HG02970 (cell line): ENCODE results near the gene APAF1.
A peak's percentile ranks its signal among the peaks of the same experiment; 100 is the strongest.

Experiments
- ATAC-seq: cut with Tn5 transposase; IDR thresholded peaks from one replicate; pipeline ENCODE4 v1.9.1; 2021; ENCODE audit warnings: mild to moderate bottlenecking, moderate library complexity, moderate number of reproducible peaks; ENCODE audit not compliant: unreplicated experiment, low FRiP score

The APAF1 gene

GRCh38 chr12:98725476-98726247, 80.6 kb downstream of the APAF1 start:
- peak; percentile 70 for ATAC-seq

GRCh38 chr12:98727196-98727595, 82.1 kb downstream of the APAF1 start:
- ATAC-seq = no peak

DNA sequence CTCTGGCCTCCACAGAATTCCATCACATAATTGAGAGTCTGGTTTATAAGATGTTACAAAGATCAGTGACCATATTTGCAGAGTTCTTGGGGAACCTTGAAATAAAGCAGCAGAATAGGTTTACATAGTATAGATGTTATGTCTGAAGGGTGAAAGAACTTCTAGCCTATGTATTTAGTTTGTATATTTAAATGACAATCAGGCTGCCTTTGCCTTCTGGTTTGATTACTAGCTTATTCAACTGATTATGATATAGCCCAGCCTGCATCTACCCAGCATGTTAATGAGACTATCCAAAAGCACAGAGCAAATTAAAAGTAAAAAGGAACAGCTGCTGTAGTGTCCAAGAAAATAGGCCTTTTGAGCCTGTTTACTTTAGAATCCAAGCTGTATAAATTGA, 85.3 kb downstream of the APAF1 start:
- ATAC-seq = no peak

- no peak for ATAC-seq
Observed at GRCh38 chr12:98733667-98734350, 88.7 kb downstream of the APAF1 start.

DNA sequence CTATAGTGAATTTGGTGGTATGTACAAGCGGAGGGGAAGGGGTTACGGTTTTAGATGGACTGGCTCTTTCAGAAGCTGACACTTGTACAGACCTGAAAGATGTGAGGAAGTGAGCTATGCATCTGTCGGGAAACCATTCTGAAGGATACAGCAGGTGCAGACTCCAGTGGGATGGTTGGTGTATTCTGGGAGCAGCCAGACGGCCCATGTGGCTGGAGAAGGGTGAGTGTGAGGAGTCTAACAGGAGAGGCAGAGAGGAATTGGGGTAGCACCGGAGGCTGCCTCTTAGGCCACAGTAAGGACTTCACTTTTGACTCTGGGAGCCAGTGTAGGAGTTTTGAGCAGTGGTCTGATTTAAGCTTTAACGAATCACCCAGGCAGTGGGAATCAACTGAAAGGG, 90.7 kb downstream of the APAF1 start:
- ATAC-seq = no peak

GRCh38 chr12:98736352-98737321, 91.5 kb downstream of the APAF1 start:
- no peak for ATAC-seq

DNA sequence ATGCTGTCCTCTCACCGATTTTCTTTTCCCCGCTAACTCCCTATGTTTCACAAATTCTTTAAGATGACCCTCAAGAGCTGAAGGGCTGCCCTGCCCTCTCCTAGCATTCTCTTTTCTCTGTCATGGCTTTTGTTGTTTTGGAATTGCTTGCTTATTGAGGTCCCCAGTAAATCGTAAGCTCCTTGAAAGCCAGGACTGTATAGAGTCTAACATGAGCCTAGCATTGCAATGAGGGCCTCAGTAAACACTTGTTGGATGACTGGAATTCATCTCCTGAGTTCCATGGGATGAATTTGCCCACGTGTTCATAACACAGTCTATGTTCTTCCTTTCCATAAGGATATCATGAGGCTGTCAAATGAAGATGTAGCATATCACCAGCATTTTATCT, 92.2 kb downstream of the APAF1 start:
- no peak for ATAC-seq

- no peak for ATAC-seq
Observed at GRCh38 chr12:98738002-98738401, 92.9 kb downstream of the APAF1 start.

DNA sequence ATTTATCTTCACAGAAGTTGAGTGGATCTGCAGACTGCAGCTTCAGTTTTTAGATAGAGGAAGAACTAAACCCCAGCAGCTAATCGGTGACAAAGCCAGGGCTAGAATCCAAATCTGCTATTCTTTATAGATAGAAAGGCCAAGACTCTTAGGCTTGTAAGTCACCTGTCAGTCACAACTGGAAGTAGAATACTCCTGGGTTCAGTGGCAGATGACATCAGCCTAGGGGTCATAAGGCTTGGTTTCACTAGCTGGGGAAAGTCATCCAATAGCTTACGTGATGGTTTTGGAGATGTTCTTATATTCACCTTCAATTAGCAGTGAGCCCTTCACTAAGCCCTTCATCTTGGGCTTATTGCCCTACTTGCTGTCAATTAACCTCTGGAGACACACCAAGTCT, 93.4 kb downstream of the APAF1 start:
- ATAC-seq = no peak

GRCh38 chr12:98740751-98741150, 95.7 kb downstream of the APAF1 start:
- ATAC-seq = no peak

DNA sequence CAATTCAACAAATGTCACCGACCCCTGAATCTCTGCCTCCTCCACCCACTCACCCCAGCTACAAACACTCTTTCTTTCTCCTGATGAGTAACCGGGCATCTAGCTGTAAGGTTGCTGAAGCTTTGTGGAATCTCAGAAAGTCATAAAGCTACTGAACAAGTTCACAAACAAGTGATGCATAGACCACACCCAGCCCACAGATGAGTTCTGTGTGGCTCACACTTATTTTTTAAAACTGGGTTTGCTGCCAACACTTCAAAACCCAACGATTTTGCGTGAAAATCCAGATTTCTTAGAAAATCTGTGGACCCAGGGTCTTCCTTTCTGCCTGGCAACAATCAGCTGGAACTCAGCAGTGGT, 96.1 kb downstream of the APAF1 start:
- no peak for ATAC-seq

DNA sequence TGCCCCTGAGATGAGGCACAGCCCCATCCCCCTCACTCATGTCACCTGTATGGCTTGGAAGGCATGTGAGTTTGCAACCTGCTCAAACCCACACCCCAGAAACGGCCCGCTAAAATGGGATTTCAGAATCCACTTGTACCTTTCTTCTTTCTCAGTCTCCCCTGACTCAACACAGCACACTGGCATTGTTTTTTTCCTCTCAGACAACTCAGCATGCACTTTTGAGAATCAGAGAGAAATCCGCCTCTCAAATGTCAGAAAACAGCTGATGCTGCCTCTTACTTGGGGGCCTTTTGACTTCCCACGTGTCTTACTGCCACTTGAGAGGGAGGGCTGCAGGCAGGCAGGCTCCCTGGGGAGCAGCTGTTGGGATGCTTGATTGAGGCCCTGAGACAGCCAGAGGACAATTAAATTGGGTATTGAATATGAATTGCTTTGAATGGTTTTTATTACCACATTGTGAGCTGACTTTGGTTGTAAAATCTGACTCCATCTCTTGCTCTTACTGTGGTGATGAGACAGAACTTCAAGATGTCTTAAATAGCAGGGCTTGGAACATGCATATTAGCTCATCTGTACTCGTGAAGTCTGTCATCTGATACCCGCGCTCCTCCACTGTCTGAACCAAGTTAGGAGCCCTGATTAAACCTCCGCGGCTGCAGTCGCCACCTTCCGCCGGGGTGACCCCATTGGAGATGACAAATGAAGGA, 96.6 kb downstream of the APAF1 start:
- no peak for ATAC-seq

DNA sequence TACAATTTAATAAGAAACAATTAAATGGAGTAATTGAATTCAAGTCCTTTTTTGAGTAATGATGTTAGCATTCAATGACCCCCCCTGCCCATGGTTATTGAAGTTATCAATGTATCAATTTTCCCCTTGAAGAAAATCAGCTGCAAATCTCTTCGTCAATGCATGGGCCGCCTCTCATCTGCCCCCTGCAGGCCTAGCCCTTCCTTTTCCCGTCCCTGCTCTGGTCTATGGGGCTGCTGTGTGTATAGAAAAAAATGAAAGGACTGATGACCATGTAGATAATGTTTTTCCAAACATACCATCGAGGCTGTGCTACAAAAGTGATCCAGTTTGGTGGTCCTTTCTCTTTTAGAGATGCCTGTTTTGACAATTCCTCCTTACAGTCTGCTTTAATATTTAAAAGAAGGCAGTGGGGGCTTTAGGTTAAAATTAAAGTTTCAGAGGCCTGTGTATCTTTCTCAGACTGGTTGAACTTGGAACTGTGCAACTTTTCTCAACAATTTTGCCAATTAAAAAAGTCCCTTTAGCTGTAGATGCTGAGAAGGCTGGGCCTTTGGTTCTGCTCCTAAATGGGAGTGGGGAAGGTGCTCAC, 98.4 kb downstream of the APAF1 start:
- ATAC-seq = peak; percentile 52

GRCh38 chr12:98744680-98745079, 99.6 kb downstream of the APAF1 start:
- no peak for ATAC-seq

- ATAC-seq = no peak
Observed at GRCh38 chr12:98745578-98746391, 100.7 kb downstream of the APAF1 start.

DNA sequence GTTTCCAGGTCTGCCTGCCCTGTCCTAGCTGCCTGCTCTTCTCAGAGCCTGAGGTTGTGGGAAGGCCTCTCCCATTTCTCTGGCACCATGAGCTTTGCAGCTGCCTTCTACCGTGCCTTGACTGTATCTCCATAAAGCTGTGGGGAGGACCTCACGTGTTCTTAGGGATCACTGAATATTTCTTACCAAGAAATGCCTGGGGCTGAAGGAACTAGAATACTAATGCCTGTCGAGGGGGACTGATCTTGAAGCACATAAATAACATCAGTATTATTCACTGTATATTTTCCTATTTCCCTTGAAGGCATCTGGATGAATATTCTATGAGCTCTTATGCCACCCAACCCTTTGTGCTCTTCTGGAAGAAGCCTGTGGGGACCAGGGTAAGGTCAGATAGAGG, 103.4 kb downstream of the APAF1 start:
- ATAC-seq = no peak

GRCh38 chr12:98750511-98750910, 105.4 kb downstream of the APAF1 start:
- ATAC-seq = no peak

GRCh38 chr12:98751580-98752115, 106.6 kb downstream of the APAF1 start:
- ATAC-seq = no peak

- ATAC-seq = no peak
Observed at GRCh38 chr12:98752726-98753125, 107.6 kb downstream of the APAF1 start.
